GM19043 (cell line): ENCODE results near the gene MPC1L.
A peak's percentile ranks its signal among the peaks of the same experiment; 100 is the strongest.

ENCODE experiments used
- ATAC-seq: cut with Tn5 transposase; IDR thresholded peaks from one replicate; pipeline ENCODE4 v1.9.1; 2021; ENCODE audit warnings: low read depth; ENCODE audit not compliant: unreplicated experiment

The MPC1L gene

GRCh38 chrX:40625294-40625693 is 2.1 kb downstream of the MPC1L start:
- ATAC-seq: no peak

DNA sequence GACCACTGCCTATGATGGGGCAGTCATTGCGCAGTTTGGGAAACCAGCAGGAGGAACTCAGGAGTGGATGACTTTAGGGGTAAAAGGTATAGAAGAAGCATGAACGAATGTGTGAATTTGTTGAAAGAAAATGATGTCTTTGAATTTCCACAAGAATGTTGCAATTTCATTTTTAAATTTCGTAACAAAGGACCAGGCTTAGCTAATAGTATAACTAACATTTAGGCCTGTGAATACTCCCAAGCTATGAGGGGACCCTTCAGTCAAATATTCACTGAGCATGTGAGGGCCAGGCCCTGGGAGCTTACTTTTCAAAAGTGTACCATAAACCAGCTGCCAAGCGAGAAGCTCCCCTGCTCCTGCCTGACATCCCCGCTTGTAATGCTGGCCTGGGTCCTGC is 5.3 kb downstream of the MPC1L start:
- ATAC-seq: no peak

GRCh38 chrX:40632199-40632598 is 9.0 kb downstream of the MPC1L start:
- no peak for ATAC-seq

- ATAC-seq: no peak
Observed at GRCh38 chrX:40637687-40638086, 14.5 kb downstream of the MPC1L start.

DNA sequence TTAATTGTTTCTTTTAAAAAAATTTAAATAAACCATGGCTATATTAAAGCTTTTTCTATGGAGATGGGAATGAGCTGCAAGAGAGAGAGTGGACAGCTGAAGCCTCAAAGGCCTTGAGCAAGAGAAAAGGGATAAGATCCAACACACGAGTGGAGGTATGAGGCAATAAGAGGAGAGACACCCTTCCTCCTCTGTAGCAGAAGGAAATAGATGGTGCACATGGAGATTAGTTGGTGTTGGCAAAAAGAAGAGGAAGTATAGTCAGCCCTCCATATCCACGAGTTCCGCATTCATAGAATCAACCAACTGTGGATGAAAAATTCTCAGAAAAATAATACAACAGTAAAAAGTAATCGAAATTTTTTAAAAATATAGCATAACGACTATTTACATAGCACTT is 20.9 kb downstream of the MPC1L start:
- ATAC-seq: no peak

- peak; percentile 39 for ATAC-seq
Observed at GRCh38 chrX:40644821-40645358, 21.7 kb downstream of the MPC1L start.

DNA sequence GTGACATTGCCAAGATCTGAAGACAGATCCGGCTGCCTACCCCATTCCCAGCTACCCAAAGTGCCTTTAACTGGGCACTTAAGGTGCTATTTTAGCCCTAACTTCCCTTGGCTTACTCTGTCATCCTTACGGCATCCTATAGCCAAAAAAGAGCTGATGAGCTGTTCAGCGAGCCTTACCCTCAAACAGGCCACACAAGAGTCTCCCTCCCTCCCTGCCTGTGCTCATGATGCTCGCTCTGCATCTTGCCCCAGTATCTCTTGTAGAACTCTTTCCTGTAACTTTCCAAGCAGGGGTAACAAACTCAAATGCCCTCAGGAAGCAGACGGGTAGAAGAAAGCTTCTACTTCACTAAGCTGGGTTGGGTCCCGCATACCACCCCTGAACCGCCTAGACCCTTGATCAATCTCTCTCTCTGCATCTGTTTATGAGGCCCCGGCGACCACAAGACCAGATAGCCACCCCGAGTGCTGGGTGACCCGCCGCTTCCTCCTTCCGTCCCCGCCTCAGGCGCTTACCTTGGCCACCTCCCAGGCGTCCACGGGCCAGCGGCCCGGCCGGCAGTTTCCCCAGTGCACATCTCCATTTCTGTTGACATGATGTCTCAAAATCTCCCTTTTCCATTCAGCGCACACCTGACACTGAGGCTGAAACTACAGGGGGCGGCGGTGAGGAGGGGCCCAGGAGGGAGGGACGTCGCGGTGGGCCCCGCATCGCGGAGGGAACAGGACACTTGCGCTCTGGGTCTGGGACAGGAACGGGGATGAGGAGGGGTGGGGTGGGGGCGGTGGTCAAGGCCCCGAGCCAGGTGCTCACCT is 23.5 kb downstream of the MPC1L start:
- ATAC-seq: no peak

DNA sequence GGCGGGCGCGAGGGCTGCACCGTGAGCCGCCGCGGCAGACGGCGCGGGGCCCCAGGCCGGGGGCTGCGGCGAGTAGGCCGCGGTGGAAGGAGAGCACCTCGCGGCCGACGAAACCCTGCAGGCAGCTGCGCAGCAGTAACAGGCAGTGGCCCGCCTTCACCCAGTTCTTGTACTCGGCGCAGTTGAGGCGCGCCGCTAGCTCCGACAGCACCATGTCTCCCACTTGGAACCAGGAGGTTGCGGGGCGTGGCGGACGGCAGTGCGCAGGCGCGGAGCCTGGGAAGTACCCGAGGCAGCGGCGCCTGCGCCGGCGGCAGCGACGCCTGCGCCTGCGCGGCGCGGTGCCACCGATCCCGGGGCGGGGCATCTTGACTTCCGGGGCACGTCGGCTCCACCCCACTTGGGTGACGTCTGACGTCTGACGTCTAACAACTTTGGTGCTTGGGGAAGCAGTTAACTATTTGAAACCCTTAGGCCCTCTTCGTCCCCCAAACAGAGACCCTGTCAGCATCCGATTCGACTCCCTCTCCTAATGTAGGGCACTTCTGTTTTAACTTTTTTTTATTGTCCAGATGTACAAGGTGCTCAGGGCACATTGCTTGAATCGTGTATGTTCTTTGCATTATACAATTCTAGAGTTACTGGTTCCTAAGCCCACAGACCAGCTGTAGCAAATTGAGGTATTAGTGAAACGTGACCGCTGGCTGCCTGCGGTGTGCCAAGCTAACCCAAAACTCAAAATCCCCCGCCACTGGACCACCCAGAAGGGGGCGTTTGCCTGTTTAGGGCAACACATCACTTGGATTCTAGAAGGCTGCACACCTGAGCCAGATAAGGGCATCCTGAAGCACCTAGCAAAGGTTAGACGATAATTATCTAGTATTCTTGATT is 24.3 kb downstream of the MPC1L start, which contains the start of gene CXorf38:
Gene CXorf38 (minus strand): TSS at position 255 of the 891 bp plus-strand sequence. CDS start 41 bp downstream, at position 214.
- ATAC-seq: peak; percentile 56

- no peak for ATAC-seq
Observed at GRCh38 chrX:40651620-40652223, 28.5 kb downstream of the MPC1L start.

GRCh38 chrX:40652664-40653063 is 29.4 kb downstream of the MPC1L start:
- no peak for ATAC-seq

DNA sequence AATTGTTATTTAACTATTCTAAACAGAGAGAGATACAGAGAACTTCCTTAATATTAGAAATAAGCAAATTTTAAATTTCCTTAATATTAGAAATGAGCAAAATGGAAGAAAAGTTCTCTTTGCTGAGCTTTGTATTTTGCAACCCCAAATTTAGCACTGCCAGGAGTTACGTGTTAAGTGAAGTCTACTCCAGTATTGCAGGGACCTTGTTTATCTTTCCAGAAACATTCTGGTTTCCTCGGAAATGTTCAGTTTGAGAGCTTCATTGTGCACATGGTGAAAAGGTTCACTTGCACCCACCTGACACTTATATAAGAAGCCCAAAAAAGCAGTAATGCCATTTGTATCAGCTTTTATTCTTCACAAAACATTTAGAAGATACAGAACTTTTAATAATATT is 30.3 kb downstream of the MPC1L start:
- no peak for ATAC-seq

DNA sequence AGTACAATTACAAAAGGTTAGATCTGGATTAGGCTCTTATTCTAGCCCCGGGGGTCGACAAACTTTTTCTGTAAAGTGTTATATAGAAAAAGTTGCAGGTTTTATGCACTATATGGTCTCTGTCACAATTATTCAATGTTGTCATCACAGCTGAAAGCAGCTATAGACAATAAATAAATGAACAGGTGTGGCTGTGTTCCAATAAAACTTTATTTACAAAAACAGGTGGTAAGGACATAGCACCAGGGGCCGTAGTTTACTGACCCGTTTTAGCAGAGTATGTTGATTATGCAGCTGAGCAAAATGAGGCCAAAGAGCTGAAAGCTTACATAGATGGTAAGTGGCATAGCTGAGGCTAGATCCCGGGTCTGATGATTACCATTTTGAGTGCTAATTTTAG is 37.2 kb downstream of the MPC1L start:
- ATAC-seq: no peak

- no peak for ATAC-seq
Observed at GRCh38 chrX:40661489-40661888, 38.3 kb downstream of the MPC1L start.

DNA sequence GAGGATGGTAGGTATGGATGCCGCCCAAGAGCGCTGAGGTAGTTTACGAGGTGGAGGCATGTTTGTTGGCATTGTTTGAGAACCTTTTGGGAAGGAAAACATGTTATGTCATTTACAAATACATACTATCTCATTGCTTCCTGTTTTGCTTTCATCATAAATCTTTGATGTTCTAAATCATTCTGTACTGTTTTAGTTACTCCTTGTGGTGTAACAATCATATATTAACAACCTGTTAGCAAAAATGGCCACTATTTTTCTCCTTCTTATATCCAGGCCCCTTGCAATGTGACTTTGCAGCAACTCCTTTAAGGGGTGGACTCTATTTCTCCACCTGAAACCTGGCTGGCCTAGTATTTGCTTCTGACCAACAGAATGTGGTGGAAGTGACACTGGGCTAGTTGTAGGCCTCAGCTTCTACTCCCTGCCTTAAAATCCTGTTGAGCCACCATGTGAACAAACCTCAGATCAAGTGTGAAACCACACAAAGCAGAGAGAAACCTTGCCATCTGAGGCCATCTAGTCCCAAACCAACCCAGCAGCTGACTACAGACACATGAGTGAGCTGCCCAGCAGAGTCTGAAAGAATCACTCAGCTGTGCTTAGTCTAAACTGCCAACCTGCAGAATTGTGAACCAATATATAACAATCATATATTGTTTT is 40.0 kb downstream of the MPC1L start:
- ATAC-seq: no peak

- ATAC-seq: no peak
Observed at GRCh38 chrX:40663880-40664630, 40.8 kb downstream of the MPC1L start.

GRCh38 chrX:40671126-40671525 is 47.9 kb downstream of the MPC1L start:
- ATAC-seq: no peak
